Liver (tissue), 3 donors: ENCODE measurements around the gene DIS3L2.
"Not testable (repeated sequence)": the region's sequence is repeated elsewhere in the genome, so short reads cannot be mapped to it uniquely, and the experiment has no call there.

Experiments
- EGR1 ChIP-seq, 2 donors: IDR thresholded peaks; 2 replicates each; pipeline ENCODE4 v1.6.1; 2016 to 2018; ENCODE audit warnings: antibody characterized with exemption in 2 of 2, low read depth in 2 of 2
- FOXA1 ChIP-seq: IDR thresholded peaks from 2 replicates; pipeline ENCODE4 v1.6.1; 2016; ENCODE audit warnings: antibody characterized with exemption
- GABPA ChIP-seq, 2 donors: IDR thresholded peaks in 1 of 2; conservative IDR thresholded peaks in 1 of 2; 2 replicates each; pipeline ENCODE4 v1.6.1; 2016; ENCODE audit warnings: antibody characterized with exemption in 2 of 2, mild to moderate bottlenecking in 1 of 2, moderate library complexity in 1 of 2
- JUND ChIP-seq, 2 donors: IDR thresholded peaks; 2 replicates each; pipeline ENCODE4 v1.6.1; 2016; ENCODE audit warnings: antibody characterized with exemption in 2 of 2
- RAD21 ChIP-seq, 2 donors: IDR thresholded peaks; 2 replicates each; pipeline ENCODE4 v1.6.1; 2016; ENCODE audit warnings: antibody characterized with exemption in 2 of 2, mild to moderate bottlenecking in 2 of 2
- RXRA ChIP-seq, 2 donors: IDR thresholded peaks; 2 replicates each; pipeline ENCODE4 v1.6.1; 2017 to 2018; ENCODE audit warnings: antibody characterized with exemption in 2 of 2, mild to moderate bottlenecking in 1 of 2
- SP1 ChIP-seq: IDR thresholded peaks from 2 replicates; pipeline ENCODE4 v1.6.1; 2018; ENCODE audit warnings: antibody characterized with exemption, mild to moderate bottlenecking
- TAF1 ChIP-seq: conservative IDR thresholded peaks from 2 replicates; pipeline ENCODE4 v1.6.1; 2016; ENCODE audit warnings: antibody characterized with exemption, mild to moderate bottlenecking
- TF ChIP-seq, protein P1 (sequence below): fragments of 150-350 bp; IDR thresholded peaks from 2 replicates; pipeline ENCODE4 v1.5.1; 2017; ENCODE audit warnings: improper control_type of control experiment, low read depth, low read length; ENCODE audit not compliant: missing input control
- TF ChIP-seq, protein P2 (sequence below): IDR thresholded peaks from 2 replicates; pipeline ENCODE4 v1.6.1; 2016; ENCODE audit warnings: antibody characterized with exemption, mild to moderate bottlenecking
- TF ChIP-seq, protein P3 (sequence below): IDR thresholded peaks from 2 replicates; pipeline ENCODE4 v1.6.1; 2016; ENCODE audit warnings: antibody characterized with exemption
- TF ChIP-seq, protein P4 (sequence below): IDR thresholded peaks from 2 replicates; pipeline ENCODE4 v1.6.1; 2016; ENCODE audit warnings: antibody characterized with exemption
- TF ChIP-seq, protein P5 (sequence below): IDR thresholded peaks from 2 replicates; pipeline ENCODE4 v1.6.1; 2016; ENCODE audit warnings: antibody characterized with exemption
- donor health status: healthy.
- donor health status: healthy.

DNA sequence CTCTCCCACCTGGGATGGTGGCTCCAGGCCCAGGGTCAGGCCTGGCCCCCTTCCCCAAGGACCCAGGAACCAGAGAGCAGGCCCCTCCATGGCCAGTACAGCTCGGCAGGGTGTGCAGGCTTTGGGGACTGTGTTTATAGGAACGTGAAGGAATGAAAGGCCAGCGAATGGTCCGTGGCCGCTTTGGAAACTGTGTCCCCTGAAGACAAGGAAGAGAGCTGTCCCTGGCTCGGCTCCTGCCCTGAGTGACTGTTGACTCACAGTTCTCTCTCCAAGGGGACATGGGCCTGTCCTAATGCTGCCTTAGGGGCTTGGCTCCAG lies 373.3 kb downstream of the DIS3L2 start:
- TF ChIP-seq, protein P1, sequence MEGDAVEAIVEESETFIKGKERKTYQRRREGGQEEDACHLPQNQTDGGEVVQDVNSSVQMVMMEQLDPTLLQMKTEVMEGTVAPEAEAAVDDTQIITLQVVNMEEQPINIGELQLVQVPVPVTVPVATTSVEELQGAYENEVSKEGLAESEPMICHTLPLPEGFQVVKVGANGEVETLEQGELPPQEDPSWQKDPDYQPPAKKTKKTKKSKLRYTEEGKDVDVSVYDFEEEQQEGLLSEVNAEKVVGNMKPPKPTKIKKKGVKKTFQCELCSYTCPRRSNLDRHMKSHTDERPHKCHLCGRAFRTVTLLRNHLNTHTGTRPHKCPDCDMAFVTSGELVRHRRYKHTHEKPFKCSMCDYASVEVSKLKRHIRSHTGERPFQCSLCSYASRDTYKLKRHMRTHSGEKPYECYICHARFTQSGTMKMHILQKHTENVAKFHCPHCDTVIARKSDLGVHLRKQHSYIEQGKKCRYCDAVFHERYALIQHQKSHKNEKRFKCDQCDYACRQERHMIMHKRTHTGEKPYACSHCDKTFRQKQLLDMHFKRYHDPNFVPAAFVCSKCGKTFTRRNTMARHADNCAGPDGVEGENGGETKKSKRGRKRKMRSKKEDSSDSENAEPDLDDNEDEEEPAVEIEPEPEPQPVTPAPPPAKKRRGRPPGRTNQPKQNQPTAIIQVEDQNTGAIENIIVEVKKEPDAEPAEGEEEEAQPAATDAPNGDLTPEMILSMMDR, result not testable (repeated sequence)
- TF ChIP-seq, protein P2, sequence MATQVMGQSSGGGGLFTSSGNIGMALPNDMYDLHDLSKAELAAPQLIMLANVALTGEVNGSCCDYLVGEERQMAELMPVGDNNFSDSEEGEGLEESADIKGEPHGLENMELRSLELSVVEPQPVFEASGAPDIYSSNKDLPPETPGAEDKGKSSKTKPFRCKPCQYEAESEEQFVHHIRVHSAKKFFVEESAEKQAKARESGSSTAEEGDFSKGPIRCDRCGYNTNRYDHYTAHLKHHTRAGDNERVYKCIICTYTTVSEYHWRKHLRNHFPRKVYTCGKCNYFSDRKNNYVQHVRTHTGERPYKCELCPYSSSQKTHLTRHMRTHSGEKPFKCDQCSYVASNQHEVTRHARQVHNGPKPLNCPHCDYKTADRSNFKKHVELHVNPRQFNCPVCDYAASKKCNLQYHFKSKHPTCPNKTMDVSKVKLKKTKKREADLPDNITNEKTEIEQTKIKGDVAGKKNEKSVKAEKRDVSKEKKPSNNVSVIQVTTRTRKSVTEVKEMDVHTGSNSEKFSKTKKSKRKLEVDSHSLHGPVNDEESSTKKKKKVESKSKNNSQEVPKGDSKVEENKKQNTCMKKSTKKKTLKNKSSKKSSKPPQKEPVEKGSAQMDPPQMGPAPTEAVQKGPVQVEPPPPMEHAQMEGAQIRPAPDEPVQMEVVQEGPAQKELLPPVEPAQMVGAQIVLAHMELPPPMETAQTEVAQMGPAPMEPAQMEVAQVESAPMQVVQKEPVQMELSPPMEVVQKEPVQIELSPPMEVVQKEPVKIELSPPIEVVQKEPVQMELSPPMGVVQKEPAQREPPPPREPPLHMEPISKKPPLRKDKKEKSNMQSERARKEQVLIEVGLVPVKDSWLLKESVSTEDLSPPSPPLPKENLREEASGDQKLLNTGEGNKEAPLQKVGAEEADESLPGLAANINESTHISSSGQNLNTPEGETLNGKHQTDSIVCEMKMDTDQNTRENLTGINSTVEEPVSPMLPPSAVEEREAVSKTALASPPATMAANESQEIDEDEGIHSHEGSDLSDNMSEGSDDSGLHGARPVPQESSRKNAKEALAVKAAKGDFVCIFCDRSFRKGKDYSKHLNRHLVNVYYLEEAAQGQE, result not testable (repeated sequence)
- TF ChIP-seq JUND (IDR thresholded peaks at IDR 0.05); RXRA (IDR thresholded peaks at IDR 0.05); EGR1 (IDR thresholded peaks at IDR 0.05; ENCODE audit: low read depth in 2 of 2); RAD21 (IDR thresholded peaks at IDR 0.05); TAF1; SP1; GABPA (IDR thresholded peaks at IDR 0.05 in 1 of 2, conservative IDR thresholded peaks at IDR 0.05 in 1 of 2); FOXA1: not testable (repeated sequence)
- TF ChIP-seq, protein P3, sequence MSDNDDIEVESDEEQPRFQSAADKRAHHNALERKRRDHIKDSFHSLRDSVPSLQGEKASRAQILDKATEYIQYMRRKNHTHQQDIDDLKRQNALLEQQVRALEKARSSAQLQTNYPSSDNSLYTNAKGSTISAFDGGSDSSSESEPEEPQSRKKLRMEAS, result not testable (repeated sequence)
- TF ChIP-seq, protein P4, sequence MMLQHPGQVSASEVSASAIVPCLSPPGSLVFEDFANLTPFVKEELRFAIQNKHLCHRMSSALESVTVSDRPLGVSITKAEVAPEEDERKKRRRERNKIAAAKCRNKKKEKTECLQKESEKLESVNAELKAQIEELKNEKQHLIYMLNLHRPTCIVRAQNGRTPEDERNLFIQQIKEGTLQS, result not testable (repeated sequence)
- TF ChIP-seq, protein P5, sequence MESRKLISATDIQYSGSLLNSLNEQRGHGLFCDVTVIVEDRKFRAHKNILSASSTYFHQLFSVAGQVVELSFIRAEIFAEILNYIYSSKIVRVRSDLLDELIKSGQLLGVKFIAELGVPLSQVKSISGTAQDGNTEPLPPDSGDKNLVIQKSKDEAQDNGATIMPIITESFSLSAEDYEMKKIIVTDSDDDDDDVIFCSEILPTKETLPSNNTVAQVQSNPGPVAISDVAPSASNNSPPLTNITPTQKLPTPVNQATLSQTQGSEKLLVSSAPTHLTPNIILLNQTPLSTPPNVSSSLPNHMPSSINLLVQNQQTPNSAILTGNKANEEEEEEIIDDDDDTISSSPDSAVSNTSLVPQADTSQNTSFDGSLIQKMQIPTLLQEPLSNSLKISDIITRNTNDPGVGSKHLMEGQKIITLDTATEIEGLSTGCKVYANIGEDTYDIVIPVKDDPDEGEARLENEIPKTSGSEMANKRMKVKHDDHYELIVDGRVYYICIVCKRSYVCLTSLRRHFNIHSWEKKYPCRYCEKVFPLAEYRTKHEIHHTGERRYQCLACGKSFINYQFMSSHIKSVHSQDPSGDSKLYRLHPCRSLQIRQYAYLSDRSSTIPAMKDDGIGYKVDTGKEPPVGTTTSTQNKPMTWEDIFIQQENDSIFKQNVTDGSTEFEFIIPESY, result not testable (repeated sequence)
